Progenitor cell of endocrine pancreas (in vitro differentiated cells): ENCODE measurements around the gene HS3ST1. TPM values are rescaled to one million over a fixed set of nuclear protein-coding genes. Genes with fewer than 3 reads are reported as not detected.

ENCODE experiments used
- DNase-seq: peaks from one replicate; pipeline ENCODE4 v3.0.0; 2021; ENCODE audit warnings: low spot score; ENCODE audit not compliant: unreplicated experiment
- H3K27ac Mint-ChIP-seq: 2 replicates; pipeline ENCODE4 v1.8.0; 2021; ENCODE audit warnings: mild to moderate bottlenecking, moderate library complexity, mixed read lengths
- H3K27me3 Mint-ChIP-seq: 2 replicates; pipeline ENCODE4 v1.8.0; 2021; ENCODE audit warnings: mixed read lengths
- H3K36me3 Mint-ChIP-seq: 2 replicates; pipeline ENCODE4 v1.8.0; 2022; ENCODE audit warnings: mixed read lengths; ENCODE audit not compliant: insufficient read depth
- H3K4me1 Mint-ChIP-seq: 2 replicates; pipeline ENCODE4 v1.8.0; 2021; ENCODE audit warnings: low read depth, mixed read lengths
- H3K4me3 Mint-ChIP-seq: 2 replicates; pipeline ENCODE4 v1.8.0; 2021; ENCODE audit warnings: low read depth, mild to moderate bottlenecking, moderate library complexity, mixed read lengths
- H3K9me3 Mint-ChIP-seq: 2 replicates; pipeline ENCODE4 v1.8.0; 2021; ENCODE audit warnings: low read depth, mixed read lengths
- CTCF ChIP-seq: fragments of 200-600 bp; sonication (generic); IDR thresholded peaks from one replicate; pipeline ENCODE4 v1.5.0; 2021; ENCODE audit warnings: antibody characterized with exemption, mild to moderate bottlenecking; ENCODE audit not compliant: unreplicated experiment
- total RNA-seq: library from RNA; stranded (reverse); gene quantifications from 2 replicates; pipeline ENCODE4 v1.2.1, GENCODE V29; 2021

HS3ST1 gene
- total RNA-seq, 1 donor from 2014 or later = 3.4 TPM

GRCh38 chr4:11368701-11369115 lies 60.0 kb downstream of the HS3ST1 start:
- Mint-ChIP-seq H3K36me3 (peaks cover 2% of the 10 kb centered on the region), H3K27me3 (no peaks in the 10 kb centered on the region), H3K4me3 (no peak overlapping the region), H3K27ac (no peak overlapping the region), H3K4me1 (no peaks in the 10 kb centered on the region), H3K9me3 (no peaks in the 10 kb centered on the region)
- no peak for TF ChIP-seq CTCF
- no peak for DNase-seq

- no peak overlapping the region for H3K4me3 Mint-ChIP-seq
- no peaks in the 10 kb centered on the region for H3K9me3 Mint-ChIP-seq
- H3K27me3 Mint-ChIP-seq = no peaks in the 10 kb centered on the region
- H3K27ac Mint-ChIP-seq = no peak overlapping the region
- TF ChIP-seq CTCF = no peak
- no peaks in the 10 kb centered on the region for H3K4me1 Mint-ChIP-seq
- DNase-seq = no peak
- peaks cover 2% of the 10 kb centered on the region for H3K36me3 Mint-ChIP-seq
Measured at GRCh38 chr4:11367371-11367770, 61.3 kb downstream of the HS3ST1 start.

GRCh38 chr4:11366859-11367258 lies 61.8 kb downstream of the HS3ST1 start:
- H3K9me3 Mint-ChIP-seq = no peaks in the 10 kb centered on the region
- no peaks in the 10 kb centered on the region for H3K4me1 Mint-ChIP-seq
- H3K4me3 Mint-ChIP-seq = no peak overlapping the region
- no peak for DNase-seq
- no peak for TF ChIP-seq CTCF
- peaks cover 2% of the 10 kb centered on the region for H3K36me3 Mint-ChIP-seq
- no peak overlapping the region for H3K27ac Mint-ChIP-seq
- H3K27me3 Mint-ChIP-seq = no peaks in the 10 kb centered on the region

GRCh38 chr4:11365039-11365438 lies 63.7 kb downstream of the HS3ST1 start:
- Mint-ChIP-seq H3K36me3 (peaks cover 2% of the 10 kb centered on the region), H3K4me1 (no peaks in the 10 kb centered on the region), H3K27ac (no peak overlapping the region), H3K4me3 (no peak overlapping the region), H3K27me3 (no peaks in the 10 kb centered on the region), H3K9me3 (no peaks in the 10 kb centered on the region)
- TF ChIP-seq CTCF = no peak
- no peak for DNase-seq

GRCh38 chr4:11359591-11359990 lies 69.1 kb downstream of the HS3ST1 start:
- Mint-ChIP-seq H3K4me3 (no peak overlapping the region), H3K4me1 (peaks cover 4% of the 10 kb centered on the region), H3K36me3 (no peaks in the 10 kb centered on the region), H3K27me3 (no peaks in the 10 kb centered on the region), H3K9me3 (no peaks in the 10 kb centered on the region), H3K27ac (no peak overlapping the region)
- TF ChIP-seq CTCF = no peak
- DNase-seq = no peak
